WTC11 (cell line): Measurements from ENCODE around the gene ZNF592. TPM values are rescaled to one million over a fixed set of nuclear protein-coding genes. Genes with fewer than 3 reads are reported as not detected.

ENCODE experiments used
- ATAC-seq: fragments of 200-7000 bp; cut with Tn5 transposase; 2 replicates; pipeline ENCODE4 v1.10.0; 2021; ENCODE audit warnings: mild to moderate bottlenecking, moderate library complexity
- CTCF ChIA-PET: fragments of 300-600 bp; sonication (Branson Sonifier 250); formaldehyde crosslinking; loops from one replicate; lab custom pipeline; 2021; ENCODE audit warnings: antibody characterized with exemption; lab: Charles Lee
- POLR2A ChIA-PET: fragments of 350-600 bp; sonication (Branson Sonifier 250); formaldehyde crosslinking; loops from one replicate; lab custom pipeline; 2021; ENCODE audit warnings: antibody characterized with exemption; lab: Charles Lee
- DNase-seq: peaks from one replicate; pipeline ENCODE4 v3.0.0; 2021; ENCODE audit warnings: low spot score
- H3K27ac Mint-ChIP-seq: 2 replicates; pipeline ENCODE4 v1.8.0; 2021; ENCODE audit warnings: mixed read lengths
- H3K27me3 Mint-ChIP-seq: 2 replicates; pipeline ENCODE4 v1.8.0; 2021; ENCODE audit warnings: low read depth, mild to moderate bottlenecking, moderate library complexity, mixed read lengths
- H3K36me3 Mint-ChIP-seq: 2 replicates; pipeline ENCODE4 v1.8.0; 2021; ENCODE audit warnings: mixed read lengths
- H3K4me1 Mint-ChIP-seq: 2 replicates; pipeline ENCODE4 v1.8.0; 2022; ENCODE audit warnings: mixed read lengths
- H3K4me3 Mint-ChIP-seq: 2 replicates; pipeline ENCODE4 v1.8.0; 2021; ENCODE audit warnings: mild to moderate bottlenecking, moderate library complexity, mixed read lengths
- H3K9me3 Mint-ChIP-seq: 2 replicates; pipeline ENCODE4 v1.8.0; 2021; ENCODE audit warnings: mixed read lengths
- FOXK1 ChIP-seq: sonication (generic); formaldehyde crosslinking; IDR thresholded peaks from 2 replicates; pipeline ENCODE4 v1.8.0; 2022; ENCODE audit warnings: mild to moderate bottlenecking, moderate library complexity, missing genetic modification reagents
- FOXP1 ChIP-seq: sonication (generic); formaldehyde crosslinking; IDR thresholded peaks from 2 replicates; pipeline ENCODE4 v1.8.0; 2022; ENCODE audit warnings: missing genetic modification reagents, mild to moderate bottlenecking, moderate library complexity, borderline replicate concordance
- GRHL2 ChIP-seq: fragments of 250-450 bp; sonication (Bioruptor Pico); IDR thresholded peaks from 2 replicates; pipeline ENCODE4 v1.8.0; 2022; ENCODE audit warnings: mild to moderate bottlenecking, moderate library complexity; ENCODE audit not compliant: insufficient replicate concordance, severe bottlenecking
- NFYB ChIP-seq: sonication (generic); formaldehyde crosslinking; conservative IDR thresholded peaks from 2 replicates; pipeline ENCODE4 v1.8.0; 2022; ENCODE audit warnings: low read depth, missing genetic modification reagents
- NR2C2 ChIP-seq: sonication (generic); formaldehyde crosslinking; IDR thresholded peaks from 2 replicates; pipeline ENCODE4 v1.8.0; 2022; ENCODE audit warnings: mild to moderate bottlenecking, missing genetic modification reagents
- OVOL2 ChIP-seq: fragments of 250-450 bp; sonication (Bioruptor Pico); IDR thresholded peaks from 2 replicates; pipeline ENCODE4 v1.9.0; 2021; ENCODE audit warnings: mild to moderate bottlenecking, borderline replicate concordance
- RORB ChIP-seq: fragments of 250-450 bp; sonication (Bioruptor Pico); IDR thresholded peaks from 2 replicates; pipeline ENCODE4 v1.9.0; 2021; ENCODE audit warnings: mild to moderate bottlenecking
- SMAD4 ChIP-seq: sonication (generic); formaldehyde crosslinking; IDR thresholded peaks from 2 replicates; pipeline ENCODE4 v1.8.0; 2022; ENCODE audit warnings: mild to moderate bottlenecking, missing genetic modification reagents
- TEAD1 ChIP-seq: sonication (generic); formaldehyde crosslinking; IDR thresholded peaks from 2 replicates; pipeline ENCODE4 v1.8.0; 2022; ENCODE audit warnings: mild to moderate bottlenecking, missing genetic modification reagents
- ZBTB21 ChIP-seq: sonication (generic); formaldehyde crosslinking; IDR thresholded peaks from 2 replicates; pipeline ENCODE4 v1.8.1; 2023; ENCODE audit warnings: mild to moderate bottlenecking, missing genetic modification reagents, borderline replicate concordance
- ZNF416 ChIP-seq: fragments of 250-450 bp; sonication (Bioruptor Pico); IDR thresholded peaks from 2 replicates; pipeline ENCODE4 v1.9.0; 2021; ENCODE audit warnings: mild to moderate bottlenecking, inconsistent platforms
- ZNF423 ChIP-seq: fragments of 250-450 bp; sonication (Bioruptor Pico); IDR thresholded peaks from 2 replicates; pipeline ENCODE4 v2.1.2; 2022; ENCODE audit warnings: mild to moderate bottlenecking, moderate library complexity
- total RNA-seq: library from RNA; stranded (reverse); gene quantifications from 3 replicates; pipeline ENCODE4 v1.2.3, GENCODE V29; 2021
- TF ChIP-seq, protein P1 (sequence below): fragments of 250-450 bp; sonication (Bioruptor Pico); conservative IDR thresholded peaks from 2 replicates; pipeline ENCODE4 v1.9.0; 2021; ENCODE audit warnings: mild to moderate bottlenecking
- TF ChIP-seq, protein P2 (sequence below): sonication (generic); formaldehyde crosslinking; IDR thresholded peaks from 2 replicates; pipeline ENCODE4 v1.8.0; 2023; ENCODE audit warnings: missing genetic modification reagents
- TF ChIP-seq, protein P3 (sequence below): fragments of 250-450 bp; sonication (Bioruptor Pico); IDR thresholded peaks from 2 replicates; pipeline ENCODE4 v1.9.0; 2021; ENCODE audit warnings: mild to moderate bottlenecking
- TF ChIP-seq, protein P4 (sequence below): sonication (generic); formaldehyde crosslinking; IDR thresholded peaks from 2 replicates; pipeline ENCODE4 v1.8.1; 2023; ENCODE audit warnings: mild to moderate bottlenecking, moderate library complexity, missing genetic modification reagents
- TF ChIP-seq, protein P5 (sequence below): sonication (generic); formaldehyde crosslinking; IDR thresholded peaks from 2 replicates; pipeline ENCODE4 v1.8.1; 2022; ENCODE audit warnings: mild to moderate bottlenecking, missing genetic modification reagents, moderate library complexity, borderline replicate concordance
- TF ChIP-seq, protein P6 (sequence below): sonication (generic); formaldehyde crosslinking; IDR thresholded peaks from 2 replicates; pipeline ENCODE4 v1.8.0; 2022; ENCODE audit warnings: missing genetic modification reagents
- TF ChIP-seq, protein P7 (sequence below): fragments of 250-450 bp; sonication (Bioruptor Pico); IDR thresholded peaks from 2 replicates; pipeline ENCODE4 v1.9.0; 2021; ENCODE audit warnings: mild to moderate bottlenecking

Gene ZNF592
- total RNA-seq, 1 experiment from 2014 or later: 28.0 TPM

DNA sequence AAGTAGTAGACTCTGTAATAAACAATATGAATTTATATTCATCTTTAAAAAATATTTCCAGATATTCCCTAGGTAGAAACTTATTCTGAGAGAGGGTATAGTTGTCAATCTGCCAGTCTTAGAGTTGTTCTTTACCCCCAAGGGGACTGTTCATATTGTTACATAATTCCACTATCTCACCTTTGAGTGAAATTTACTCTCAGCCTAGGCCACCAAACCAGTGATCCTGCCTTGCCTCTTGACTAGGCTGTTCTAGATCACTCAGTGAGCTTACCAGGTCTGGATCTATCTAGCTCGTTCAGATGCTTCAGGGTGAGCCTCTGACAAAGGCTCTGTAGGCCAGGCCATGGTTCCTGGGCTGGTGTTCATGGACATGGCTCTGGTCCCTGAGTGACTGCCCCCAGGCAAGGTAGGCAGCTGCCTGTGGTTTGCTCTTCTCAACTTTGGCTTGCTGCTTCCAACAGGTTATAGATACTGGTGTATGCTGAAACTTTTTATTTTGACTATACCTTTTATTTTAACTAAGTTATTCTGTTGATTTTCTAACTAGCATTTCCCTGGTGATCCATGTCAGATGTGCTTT, 27.6 kb downstream of the ZNF592 start:
- peak overlapping the region; percentile 37; the same call in 1 of the 2 replicates for H3K27ac Mint-ChIP-seq
- no peak for DNase-seq
- no peaks in the 10 kb centered on the region for H3K9me3 Mint-ChIP-seq
- TF ChIP-seq ZNF423 (CRISPR knock-in tag) (no peak), ZNF416 (CRISPR knock-in tag) (no peak), NR2C2 (CRISPR knock-in tag) (no peak), FOXK1 (CRISPR knock-in tag) (no peak), RORB (no peak), NFYB (CRISPR knock-in tag) (no peak), SMAD4 (CRISPR knock-in tag) (no peak)
- TF ChIP-seq, protein P1, sequence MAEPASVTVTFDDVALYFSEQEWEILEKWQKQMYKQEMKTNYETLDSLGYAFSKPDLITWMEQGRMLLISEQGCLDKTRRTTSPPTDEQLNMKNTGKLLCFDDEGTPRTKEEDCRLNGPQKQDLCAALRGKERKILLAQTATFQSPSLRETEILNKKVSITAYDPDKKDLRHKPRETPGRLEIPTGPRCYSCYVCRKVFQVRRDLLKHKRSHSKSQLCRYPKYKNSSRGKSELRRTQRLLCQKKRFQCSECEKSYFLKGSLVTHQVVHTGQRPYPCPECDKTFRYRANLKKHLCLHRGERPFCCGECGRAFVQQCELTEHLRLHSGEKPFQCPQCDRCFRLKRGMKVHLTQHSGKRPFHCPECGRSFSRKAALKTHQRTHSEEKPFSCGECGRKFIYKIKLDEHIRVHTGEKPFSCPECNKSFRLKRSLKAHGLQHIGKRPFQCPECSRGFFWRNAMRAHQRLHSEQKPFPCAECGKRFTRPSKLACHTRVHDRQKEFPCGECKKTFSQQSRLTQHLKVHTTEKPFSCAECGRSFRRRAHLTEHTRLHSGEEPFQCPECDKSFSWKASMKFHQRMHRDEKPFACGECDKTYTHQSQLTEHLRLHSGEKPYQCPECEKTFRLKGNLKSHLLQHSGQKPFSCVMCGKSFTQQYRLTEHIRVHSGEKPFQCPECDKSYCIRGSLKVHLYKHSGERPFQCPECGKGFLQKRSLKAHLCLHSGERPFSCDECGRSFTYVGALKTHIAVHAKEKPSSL (CRISPR knock-in tag): no peak
- TF ChIP-seq, protein P2, sequence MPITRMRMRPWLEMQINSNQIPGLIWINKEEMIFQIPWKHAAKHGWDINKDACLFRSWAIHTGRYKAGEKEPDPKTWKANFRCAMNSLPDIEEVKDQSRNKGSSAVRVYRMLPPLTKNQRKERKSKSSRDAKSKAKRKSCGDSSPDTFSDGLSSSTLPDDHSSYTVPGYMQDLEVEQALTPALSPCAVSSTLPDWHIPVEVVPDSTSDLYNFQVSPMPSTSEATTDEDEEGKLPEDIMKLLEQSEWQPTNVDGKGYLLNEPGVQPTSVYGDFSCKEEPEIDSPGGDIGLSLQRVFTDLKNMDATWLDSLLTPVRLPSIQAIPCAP (CRISPR knock-in tag): no peak
- CTCF ChIA-PET: no interaction called here
- H3K27me3 Mint-ChIP-seq: no peaks in the 10 kb centered on the region
- POLR2A ChIA-PET: no interaction called here
- H3K4me3 Mint-ChIP-seq: no peak overlapping the region
- H3K4me1 Mint-ChIP-seq: peaks cover 12% of the 10 kb centered on the region
- peaks cover 7% of the 10 kb centered on the region for H3K36me3 Mint-ChIP-seq
- ATAC-seq: no peak

DNA sequence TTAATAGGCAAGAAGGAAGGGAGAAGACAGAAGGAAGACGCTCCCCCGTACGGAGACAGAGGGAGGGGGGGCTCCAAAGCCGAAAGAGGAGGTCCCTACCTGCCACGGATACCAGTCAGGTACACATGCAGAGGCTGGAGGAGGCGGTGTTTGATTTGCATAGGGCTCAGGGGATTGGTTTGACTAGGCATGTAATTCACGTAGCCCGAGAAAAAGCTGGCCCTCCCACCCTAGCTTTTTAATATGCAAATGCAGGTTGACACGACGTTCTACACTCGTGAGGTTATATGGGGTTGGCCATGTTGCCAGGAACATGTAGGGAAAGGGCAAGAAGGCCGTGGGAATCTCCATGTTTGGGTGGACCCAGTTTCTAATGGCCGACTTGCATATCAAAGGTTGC, 29.8 kb downstream of the ZNF592 start:
- peaks cover 16% of the 10 kb centered on the region for H3K36me3 Mint-ChIP-seq
- CTCF ChIA-PET: interaction anchor here (0.6 to 1.4 kb wide), 4 partner anchors 19 to 190 kb away, joined by 3 to 5 read pairs (median 4); no protein-coding TSS in a partner anchor
- H3K27ac Mint-ChIP-seq: peak overlapping the region; percentile 66; the same call in 1 of the 2 replicates
- peaks cover 16% of the 10 kb centered on the region for H3K4me1 Mint-ChIP-seq
- ATAC-seq (peak; percentile 89), DNase-seq (peak; percentile 61)
- POLR2A ChIA-PET: interaction anchor here (0.6 to 1.6 kb wide), 3 partner anchors 13 to 62 kb away, joined by 3 to 4 read pairs (median 3); partner anchors contain the start of gene SEC11A
- H3K4me3 Mint-ChIP-seq: peak overlapping the region; percentile 38
- no peaks in the 10 kb centered on the region for H3K9me3 Mint-ChIP-seq
- no peaks in the 10 kb centered on the region for H3K27me3 Mint-ChIP-seq
- no peak for TF ChIP-seq OVOL2 (CRISPR knock-in tag)
- TF ChIP-seq TEAD1: no peak
- no peak for TF ChIP-seq GRHL2 (CRISPR knock-in tag)
- TF ChIP-seq ZBTB21 (CRISPR knock-in tag): no peak
- TF ChIP-seq, protein P3, sequence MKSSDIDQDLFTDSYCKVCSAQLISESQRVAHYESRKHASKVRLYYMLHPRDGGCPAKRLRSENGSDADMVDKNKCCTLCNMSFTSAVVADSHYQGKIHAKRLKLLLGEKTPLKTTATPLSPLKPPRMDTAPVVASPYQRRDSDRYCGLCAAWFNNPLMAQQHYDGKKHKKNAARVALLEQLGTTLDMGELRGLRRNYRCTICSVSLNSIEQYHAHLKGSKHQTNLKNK (CRISPR knock-in tag): no peak
- TF ChIP-seq, protein P4, sequence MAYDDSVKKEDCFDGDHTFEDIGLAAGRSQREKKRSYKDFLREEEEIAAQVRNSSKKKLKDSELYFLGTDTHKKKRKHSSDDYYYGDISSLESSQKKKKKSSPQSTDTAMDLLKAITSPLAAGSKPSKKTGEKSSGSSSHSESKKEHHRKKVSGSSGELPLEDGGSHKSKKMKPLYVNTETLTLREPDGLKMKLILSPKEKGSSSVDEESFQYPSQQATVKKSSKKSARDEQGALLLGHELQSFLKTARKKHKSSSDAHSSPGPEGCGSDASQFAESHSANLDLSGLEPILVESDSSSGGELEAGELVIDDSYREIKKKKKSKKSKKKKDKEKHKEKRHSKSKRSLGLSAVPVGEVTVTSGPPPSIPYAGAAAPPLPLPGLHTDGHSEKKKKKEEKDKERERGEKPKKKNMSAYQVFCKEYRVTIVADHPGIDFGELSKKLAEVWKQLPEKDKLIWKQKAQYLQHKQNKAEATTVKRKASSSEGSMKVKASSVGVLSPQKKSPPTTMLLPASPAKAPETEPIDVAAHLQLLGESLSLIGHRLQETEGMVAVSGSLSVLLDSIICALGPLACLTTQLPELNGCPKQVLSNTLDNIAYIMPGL: no peak

DNA sequence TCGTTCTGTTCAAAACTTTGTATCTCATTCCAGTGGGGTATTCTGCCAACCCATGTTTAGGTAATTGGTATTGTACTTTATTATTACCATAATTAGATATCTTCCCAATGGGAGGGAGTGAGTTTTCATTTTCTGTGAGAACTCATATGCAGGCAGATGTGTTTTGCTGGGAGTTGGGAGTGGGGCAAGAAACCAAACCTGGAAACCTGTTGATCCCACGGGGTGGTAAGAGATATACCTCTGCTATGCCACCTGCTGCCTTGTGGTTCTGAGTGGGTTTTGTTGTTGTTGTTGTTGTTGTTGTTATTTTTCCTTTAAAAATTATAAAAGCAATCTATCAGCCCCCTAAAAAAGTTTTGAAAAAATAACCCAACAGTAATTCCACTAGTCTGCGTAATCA, 32.1 kb downstream of the ZNF592 start:
- POLR2A ChIA-PET: no interaction called here
- Mint-ChIP-seq H3K9me3 (no peaks in the 10 kb centered on the region), H3K4me1 (peaks cover 28% of the 10 kb centered on the region), H3K4me3 (no peak overlapping the region), H3K27me3 (no peaks in the 10 kb centered on the region), H3K27ac (no peak overlapping the region), H3K36me3 (peaks cover 31% of the 10 kb centered on the region)
- DNase-seq (no peak), ATAC-seq (no peak)
- CTCF ChIA-PET: no interaction called here
- TF ChIP-seq, protein P5, sequence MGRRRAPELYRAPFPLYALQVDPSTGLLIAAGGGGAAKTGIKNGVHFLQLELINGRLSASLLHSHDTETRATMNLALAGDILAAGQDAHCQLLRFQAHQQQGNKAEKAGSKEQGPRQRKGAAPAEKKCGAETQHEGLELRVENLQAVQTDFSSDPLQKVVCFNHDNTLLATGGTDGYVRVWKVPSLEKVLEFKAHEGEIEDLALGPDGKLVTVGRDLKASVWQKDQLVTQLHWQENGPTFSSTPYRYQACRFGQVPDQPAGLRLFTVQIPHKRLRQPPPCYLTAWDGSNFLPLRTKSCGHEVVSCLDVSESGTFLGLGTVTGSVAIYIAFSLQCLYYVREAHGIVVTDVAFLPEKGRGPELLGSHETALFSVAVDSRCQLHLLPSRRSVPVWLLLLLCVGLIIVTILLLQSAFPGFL (CRISPR knock-in tag): no peak
- TF ChIP-seq, protein P6, sequence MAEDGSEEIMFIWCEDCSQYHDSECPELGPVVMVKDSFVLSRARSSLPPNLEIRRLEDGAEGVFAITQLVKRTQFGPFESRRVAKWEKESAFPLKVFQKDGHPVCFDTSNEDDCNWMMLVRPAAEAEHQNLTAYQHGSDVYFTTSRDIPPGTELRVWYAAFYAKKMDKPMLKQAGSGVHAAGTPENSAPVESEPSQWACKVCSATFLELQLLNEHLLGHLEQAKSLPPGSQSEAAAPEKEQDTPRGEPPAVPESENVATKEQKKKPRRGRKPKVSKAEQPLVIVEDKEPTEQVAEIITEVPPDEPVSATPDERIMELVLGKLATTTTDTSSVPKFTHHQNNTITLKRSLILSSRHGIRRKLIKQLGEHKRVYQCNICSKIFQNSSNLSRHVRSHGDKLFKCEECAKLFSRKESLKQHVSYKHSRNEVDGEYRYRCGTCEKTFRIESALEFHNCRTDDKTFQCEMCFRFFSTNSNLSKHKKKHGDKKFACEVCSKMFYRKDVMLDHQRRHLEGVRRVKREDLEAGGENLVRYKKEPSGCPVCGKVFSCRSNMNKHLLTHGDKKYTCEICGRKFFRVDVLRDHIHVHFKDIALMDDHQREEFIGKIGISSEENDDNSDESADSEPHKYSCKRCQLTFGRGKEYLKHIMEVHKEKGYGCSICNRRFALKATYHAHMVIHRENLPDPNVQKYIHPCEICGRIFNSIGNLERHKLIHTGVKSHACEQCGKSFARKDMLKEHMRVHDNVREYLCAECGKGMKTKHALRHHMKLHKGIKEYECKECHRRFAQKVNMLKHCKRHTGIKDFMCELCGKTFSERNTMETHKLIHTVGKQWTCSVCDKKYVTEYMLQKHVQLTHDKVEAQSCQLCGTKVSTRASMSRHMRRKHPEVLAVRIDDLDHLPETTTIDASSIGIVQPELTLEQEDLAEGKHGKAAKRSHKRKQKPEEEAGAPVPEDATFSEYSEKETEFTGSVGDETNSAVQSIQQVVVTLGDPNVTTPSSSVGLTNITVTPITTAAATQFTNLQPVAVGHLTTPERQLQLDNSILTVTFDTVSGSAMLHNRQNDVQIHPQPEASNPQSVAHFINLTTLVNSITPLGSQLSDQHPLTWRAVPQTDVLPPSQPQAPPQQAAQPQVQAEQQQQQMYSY: no peak
- TF ChIP-seq FOXP1 (CRISPR knock-in tag): no peak
- TF ChIP-seq, protein P7, sequence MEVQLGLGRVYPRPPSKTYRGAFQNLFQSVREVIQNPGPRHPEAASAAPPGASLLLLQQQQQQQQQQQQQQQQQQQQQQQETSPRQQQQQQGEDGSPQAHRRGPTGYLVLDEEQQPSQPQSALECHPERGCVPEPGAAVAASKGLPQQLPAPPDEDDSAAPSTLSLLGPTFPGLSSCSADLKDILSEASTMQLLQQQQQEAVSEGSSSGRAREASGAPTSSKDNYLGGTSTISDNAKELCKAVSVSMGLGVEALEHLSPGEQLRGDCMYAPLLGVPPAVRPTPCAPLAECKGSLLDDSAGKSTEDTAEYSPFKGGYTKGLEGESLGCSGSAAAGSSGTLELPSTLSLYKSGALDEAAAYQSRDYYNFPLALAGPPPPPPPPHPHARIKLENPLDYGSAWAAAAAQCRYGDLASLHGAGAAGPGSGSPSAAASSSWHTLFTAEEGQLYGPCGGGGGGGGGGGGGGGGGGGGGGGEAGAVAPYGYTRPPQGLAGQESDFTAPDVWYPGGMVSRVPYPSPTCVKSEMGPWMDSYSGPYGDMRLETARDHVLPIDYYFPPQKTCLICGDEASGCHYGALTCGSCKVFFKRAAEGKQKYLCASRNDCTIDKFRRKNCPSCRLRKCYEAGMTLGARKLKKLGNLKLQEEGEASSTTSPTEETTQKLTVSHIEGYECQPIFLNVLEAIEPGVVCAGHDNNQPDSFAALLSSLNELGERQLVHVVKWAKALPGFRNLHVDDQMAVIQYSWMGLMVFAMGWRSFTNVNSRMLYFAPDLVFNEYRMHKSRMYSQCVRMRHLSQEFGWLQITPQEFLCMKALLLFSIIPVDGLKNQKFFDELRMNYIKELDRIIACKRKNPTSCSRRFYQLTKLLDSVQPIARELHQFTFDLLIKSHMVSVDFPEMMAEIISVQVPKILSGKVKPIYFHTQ (CRISPR knock-in tag): no peak
